HUES48 (cell line): ENCODE data around the gene BCAS2.

ENCODE experiments used
- H3K27ac ChIP-seq: one replicate; pipeline ENCODE4 v1.7.0; 2013; ENCODE audit warnings: low read depth, low read length, inconsistent platforms
- H3K27me3 ChIP-seq: 2 replicates; pipeline ENCODE4 v1.6.1; 2013; ENCODE audit warnings: mild to moderate bottlenecking, low read length; ENCODE audit not compliant: control insufficient read depth, insufficient read depth
- H3K36me3 ChIP-seq: 2 replicates; pipeline ENCODE4 v1.6.1; 2013; ENCODE audit warnings: low read length; ENCODE audit not compliant: control insufficient read depth, insufficient read depth
- H3K4me1 ChIP-seq: 2 replicates; pipeline ENCODE4 v1.6.1; 2013; ENCODE audit warnings: mild to moderate bottlenecking, low read length; ENCODE audit not compliant: control insufficient read depth, insufficient read depth
- H3K4me3 ChIP-seq: 2 replicates; pipeline ENCODE4 v1.5.1; 2013; ENCODE audit warnings: mild to moderate bottlenecking, low read depth, low read length
- H3K9ac ChIP-seq: 2 replicates; pipeline ENCODE4 v1.6.1; 2013; ENCODE audit warnings: mild to moderate bottlenecking, low read depth, low read length, moderate library complexity
- H3K9me3 ChIP-seq: 2 replicates; pipeline ENCODE4 v1.6.1; 2013; ENCODE audit warnings: low read length; ENCODE audit not compliant: control insufficient read depth, insufficient read depth

BCAS2 gene

DNA sequence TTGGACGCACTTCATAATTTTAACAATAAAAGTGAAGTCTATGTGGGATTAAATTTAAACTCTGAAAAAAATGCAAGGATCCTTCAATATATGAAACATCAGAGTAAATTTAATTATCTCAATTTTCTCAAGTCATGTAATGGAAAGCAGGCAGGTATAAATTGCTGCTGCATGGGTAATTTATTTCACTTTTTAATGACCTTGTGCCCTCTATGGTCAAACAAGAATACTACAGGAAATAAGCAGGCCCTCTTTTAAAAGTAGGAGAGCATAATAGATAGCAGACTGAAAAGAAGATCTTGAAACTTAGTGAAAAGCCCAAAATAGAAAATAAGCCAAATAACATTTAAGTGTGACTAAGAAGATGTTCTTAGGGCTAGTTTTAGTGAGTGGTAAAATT is 22.9 kb downstream of the BCAS2 start:
- Histone ChIP-seq H3K9me3 (no peaks in the 10 kb centered on the region), H3K9ac (no peak overlapping the region), H3K27me3 (no peaks in the 10 kb centered on the region), H3K36me3 (no peaks in the 10 kb centered on the region), H3K4me1 (no peaks in the 10 kb centered on the region), H3K27ac (no peak overlapping the region), H3K4me3 (no peak overlapping the region)

DNA sequence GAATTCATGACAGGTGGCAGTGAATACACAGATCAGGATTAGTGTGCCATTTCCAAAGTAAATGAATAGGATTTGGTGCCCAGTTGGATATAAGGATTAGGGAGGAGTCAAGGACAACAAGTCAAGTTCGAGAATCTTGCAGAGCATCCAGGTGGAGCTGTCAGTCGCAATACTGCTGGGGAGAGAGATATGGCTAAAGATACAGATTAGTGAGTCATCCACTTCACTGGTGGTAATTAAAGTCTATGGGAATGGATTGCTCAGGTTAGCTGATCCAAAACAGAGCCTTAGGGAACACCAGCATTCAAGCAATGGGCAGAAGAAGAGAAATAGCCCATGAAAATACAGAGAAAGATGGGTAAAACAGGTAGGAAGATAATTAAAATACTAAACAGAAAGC is 26.8 kb downstream of the BCAS2 start:
- H3K27ac ChIP-seq = no peak overlapping the region
- H3K36me3 ChIP-seq = no peaks in the 10 kb centered on the region
- no peaks in the 10 kb centered on the region for H3K4me1 ChIP-seq
- no peaks in the 10 kb centered on the region for H3K27me3 ChIP-seq
- no peaks in the 10 kb centered on the region for H3K9me3 ChIP-seq
- H3K9ac ChIP-seq = no peak overlapping the region
- H3K4me3 ChIP-seq = no peak overlapping the region

DNA sequence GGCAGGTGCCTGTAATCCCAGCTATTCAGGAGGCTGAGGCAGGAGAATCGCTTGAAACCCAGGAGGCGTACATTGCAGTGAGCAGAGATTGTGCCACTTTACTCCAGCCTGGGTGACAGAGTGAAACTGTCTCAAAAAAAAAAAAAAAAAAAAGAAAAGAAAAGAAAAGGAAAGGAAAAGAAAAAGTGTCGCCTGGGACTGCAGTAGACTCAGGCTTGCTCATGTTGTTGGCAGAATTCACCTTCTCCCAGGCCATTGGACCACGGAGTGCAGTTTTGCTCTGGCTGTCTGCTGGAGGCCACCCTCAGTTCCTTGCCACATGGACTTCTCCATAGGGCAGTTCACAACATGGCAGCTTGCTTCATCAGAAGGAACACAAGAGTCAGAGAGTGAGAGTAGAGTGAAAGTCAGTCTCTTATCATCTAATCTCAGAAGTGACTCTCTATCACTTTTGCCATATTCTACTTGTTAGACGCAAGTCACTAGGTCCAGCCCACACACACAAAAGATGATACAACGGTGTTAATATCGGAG is 29.2 kb downstream of the BCAS2 start:
- H3K4me3 ChIP-seq = no peak overlapping the region
- H3K9ac ChIP-seq = no peak overlapping the region
- H3K36me3 ChIP-seq = no peaks in the 10 kb centered on the region
- no peaks in the 10 kb centered on the region for H3K4me1 ChIP-seq
- H3K27ac ChIP-seq = no peak overlapping the region
- H3K9me3 ChIP-seq = no peaks in the 10 kb centered on the region
- H3K27me3 ChIP-seq = no peaks in the 10 kb centered on the region

DNA sequence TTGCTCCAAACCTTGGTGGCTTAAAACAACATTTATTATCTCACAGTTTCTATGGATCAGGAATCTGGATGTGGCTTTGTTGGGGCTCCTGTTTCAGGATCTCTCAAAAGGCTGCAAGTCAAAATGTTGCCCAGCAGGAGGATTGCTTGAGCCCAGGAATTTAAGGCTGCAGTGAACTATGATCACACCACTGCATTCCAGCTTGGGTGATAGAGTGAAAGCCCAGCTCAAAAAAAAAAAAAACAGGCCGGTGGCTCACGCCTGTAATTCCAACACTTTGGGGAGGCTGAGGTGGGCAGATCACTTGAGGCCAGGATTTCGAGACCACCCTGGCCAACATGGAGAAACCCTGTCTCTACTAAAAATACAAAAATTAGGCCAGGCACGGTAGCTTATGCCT is 30.0 kb downstream of the BCAS2 start:
- H3K36me3 ChIP-seq = no peaks in the 10 kb centered on the region

DNA sequence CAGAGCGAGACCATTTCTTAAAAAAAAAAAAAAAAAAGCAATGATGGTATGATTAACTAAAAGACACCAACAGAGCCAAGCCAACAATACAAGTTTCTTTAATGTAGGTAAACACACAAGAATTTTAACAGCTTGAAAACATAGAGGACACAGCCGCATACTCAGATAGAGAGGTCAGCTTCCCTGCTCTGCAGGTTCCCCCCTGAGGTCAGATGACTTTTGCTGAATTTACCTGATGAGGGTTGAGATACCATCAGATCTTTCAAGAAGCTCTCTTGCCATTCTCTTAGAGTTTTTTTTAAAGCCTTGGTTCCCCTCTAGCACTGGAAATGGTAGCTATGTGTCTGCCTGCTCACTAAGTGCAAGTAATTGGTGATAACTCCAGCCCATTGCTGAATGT is 31.1 kb downstream of the BCAS2 start:
- H3K27ac ChIP-seq = no peak overlapping the region
- no peaks in the 10 kb centered on the region for H3K4me1 ChIP-seq
- H3K4me3 ChIP-seq = no peak overlapping the region
- no peaks in the 10 kb centered on the region for H3K9me3 ChIP-seq
- no peaks in the 10 kb centered on the region for H3K36me3 ChIP-seq
- H3K9ac ChIP-seq = no peak overlapping the region
- H3K27me3 ChIP-seq = no peaks in the 10 kb centered on the region

More for the DNA sequence above, 30.0 kb downstream of the BCAS2 start:
- Histone ChIP-seq H3K9me3 (no peaks in the 10 kb centered on the region), H3K27me3 (no peaks in the 10 kb centered on the region), H3K27ac (no peak overlapping the region), H3K4me3 (no peak overlapping the region), H3K4me1 (no peaks in the 10 kb centered on the region), H3K9ac (no peak overlapping the region)

DNA sequence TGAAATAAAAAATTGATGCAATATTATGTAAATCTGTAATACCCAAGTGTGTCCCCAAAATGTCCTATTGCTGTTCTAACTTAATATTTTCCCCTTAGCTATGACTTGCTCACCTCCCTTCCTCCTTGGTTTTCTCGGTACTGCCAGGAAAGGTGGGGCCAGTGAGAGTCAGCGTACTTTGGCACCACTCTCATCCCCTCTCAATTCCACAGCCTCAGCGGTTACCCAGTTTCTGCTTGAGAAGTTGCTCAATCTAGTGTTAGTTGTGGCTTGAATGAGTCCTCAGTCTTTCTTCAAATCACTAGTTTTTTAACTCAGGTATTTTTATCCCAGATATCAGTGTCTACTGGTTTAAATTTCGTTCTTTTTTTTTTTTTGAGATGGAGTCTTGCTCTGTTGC is 32.3 kb downstream of the BCAS2 start:
- H3K9ac ChIP-seq = no peak overlapping the region
- H3K4me3 ChIP-seq = no peak overlapping the region
- no peak overlapping the region for H3K27ac ChIP-seq
- no peaks in the 10 kb centered on the region for H3K9me3 ChIP-seq
- no peaks in the 10 kb centered on the region for H3K27me3 ChIP-seq
- H3K36me3 ChIP-seq = no peaks in the 10 kb centered on the region
- H3K4me1 ChIP-seq = no peaks in the 10 kb centered on the region

DNA sequence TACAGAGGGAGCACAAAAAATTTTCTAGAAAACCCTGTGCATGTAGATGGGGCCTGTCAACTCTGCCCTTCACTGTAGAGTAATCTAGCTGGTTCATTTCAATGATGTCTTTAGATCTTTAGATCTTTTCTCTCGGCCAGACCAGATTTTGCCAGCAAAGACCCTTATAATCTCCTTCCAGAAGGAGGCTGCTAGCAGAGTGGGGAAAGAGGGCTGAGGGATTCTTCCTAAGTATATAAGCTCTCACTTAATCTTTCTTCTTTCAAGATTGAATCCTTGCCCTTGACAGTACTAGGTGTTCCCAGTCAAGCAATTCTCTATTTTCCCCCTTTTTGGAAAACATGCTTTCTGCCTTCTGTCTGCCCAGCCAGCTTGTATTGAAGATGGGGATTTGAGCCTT is 34.3 kb downstream of the BCAS2 start:
- Histone ChIP-seq H3K9ac (no peak overlapping the region), H3K4me1 (no peaks in the 10 kb centered on the region), H3K27me3 (no peaks in the 10 kb centered on the region), H3K9me3 (no peaks in the 10 kb centered on the region), H3K4me3 (no peak overlapping the region), H3K27ac (no peak overlapping the region), H3K36me3 (no peaks in the 10 kb centered on the region)

DNA sequence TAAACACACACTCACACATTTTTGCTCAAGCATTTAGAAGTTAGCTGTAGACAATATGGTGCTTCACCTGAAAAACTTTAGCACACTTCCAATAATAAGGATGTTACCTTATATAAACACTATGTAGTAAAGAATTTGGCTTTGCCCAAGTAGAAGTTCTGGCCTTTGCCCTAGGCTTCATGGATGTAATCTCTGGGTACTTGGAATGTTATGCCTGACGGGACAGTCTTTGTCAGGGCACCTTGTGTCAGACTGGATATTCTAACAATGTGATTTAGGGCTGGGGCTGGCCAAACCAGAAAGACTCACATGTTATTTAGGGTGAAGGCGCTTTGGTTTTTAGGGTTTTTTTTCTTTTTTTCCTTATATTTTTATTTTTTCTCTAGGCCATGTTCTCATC is 35.6 kb downstream of the BCAS2 start:
- no peaks in the 10 kb centered on the region for H3K9me3 ChIP-seq
- H3K27ac ChIP-seq = no peak overlapping the region
- no peak overlapping the region for H3K4me3 ChIP-seq
- H3K4me1 ChIP-seq = no peaks in the 10 kb centered on the region
- no peaks in the 10 kb centered on the region for H3K36me3 ChIP-seq
- no peaks in the 10 kb centered on the region for H3K27me3 ChIP-seq
- H3K9ac ChIP-seq = no peak overlapping the region

DNA sequence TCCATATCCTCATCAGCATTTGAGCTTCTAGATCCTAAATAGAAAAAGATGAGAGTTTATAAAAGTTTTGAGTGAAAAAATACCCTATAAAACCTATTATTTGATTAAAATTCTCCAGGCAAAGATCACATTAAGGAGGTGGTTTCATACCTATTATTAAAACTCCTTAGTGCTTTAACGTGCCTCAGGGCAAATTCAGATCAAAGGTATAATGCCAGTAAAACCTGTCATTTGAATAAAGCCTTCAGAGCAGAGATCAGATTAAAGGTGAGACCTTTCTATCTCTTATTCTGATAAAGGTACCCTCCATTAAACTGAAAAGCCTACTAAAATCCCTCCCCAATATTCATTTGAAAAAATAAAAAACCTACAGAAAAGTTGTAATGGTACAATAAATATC is 36.1 kb downstream of the BCAS2 start:
- Histone ChIP-seq H3K9me3 (no peaks in the 10 kb centered on the region), H3K36me3 (no peaks in the 10 kb centered on the region), H3K4me1 (no peaks in the 10 kb centered on the region), H3K9ac (no peak overlapping the region), H3K4me3 (no peak overlapping the region), H3K27ac (no peak overlapping the region), H3K27me3 (no peaks in the 10 kb centered on the region)

DNA sequence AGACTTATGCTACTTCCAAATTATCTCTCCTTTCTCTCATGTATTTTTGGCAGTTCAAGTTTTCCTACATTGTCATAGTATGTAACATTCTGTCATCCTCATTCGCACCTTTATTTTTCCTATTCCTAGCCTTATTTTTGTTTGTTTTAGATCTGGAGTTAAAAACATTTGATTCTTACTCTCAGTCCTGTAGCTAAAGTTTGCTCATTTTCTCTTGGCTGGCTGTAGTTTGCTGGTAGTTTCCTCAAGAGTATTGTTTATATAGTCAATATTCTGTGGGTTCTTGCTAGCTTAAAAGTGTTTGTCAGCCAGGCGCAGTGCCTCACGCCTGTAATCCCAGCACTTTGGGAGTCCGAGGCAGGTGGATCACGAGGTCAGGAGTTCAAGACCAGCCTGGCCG is 40.6 kb downstream of the BCAS2 start:
- Histone ChIP-seq H3K27me3 (no peaks in the 10 kb centered on the region), H3K4me3 (no peak overlapping the region), H3K4me1 (no peaks in the 10 kb centered on the region), H3K36me3 (no peaks in the 10 kb centered on the region), H3K9me3 (no peaks in the 10 kb centered on the region), H3K9ac (no peak overlapping the region), H3K27ac (no peak overlapping the region)

DNA sequence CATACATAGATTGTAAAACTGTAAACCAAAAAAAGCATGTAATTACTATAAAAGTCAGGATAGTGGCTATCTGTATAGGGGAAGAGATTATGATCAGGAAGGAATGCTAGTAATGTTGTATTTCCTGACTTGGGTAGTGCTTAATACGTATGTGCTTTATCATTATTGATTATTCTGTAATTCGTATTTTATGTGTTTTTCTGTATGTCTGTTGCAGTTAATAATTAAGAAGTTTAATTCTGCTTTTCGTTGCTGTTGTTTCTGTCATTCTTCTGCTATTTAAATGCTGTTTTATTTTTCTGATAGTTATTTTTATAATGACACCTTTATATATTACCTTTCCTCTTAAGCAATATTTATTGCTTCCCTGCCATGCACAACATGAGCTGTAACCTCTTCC is 41.1 kb downstream of the BCAS2 start:
- Histone ChIP-seq H3K9me3 (no peaks in the 10 kb centered on the region), H3K36me3 (no peaks in the 10 kb centered on the region), H3K4me3 (no peak overlapping the region), H3K4me1 (no peaks in the 10 kb centered on the region), H3K9ac (no peak overlapping the region), H3K27ac (no peak overlapping the region), H3K27me3 (no peaks in the 10 kb centered on the region)

DNA sequence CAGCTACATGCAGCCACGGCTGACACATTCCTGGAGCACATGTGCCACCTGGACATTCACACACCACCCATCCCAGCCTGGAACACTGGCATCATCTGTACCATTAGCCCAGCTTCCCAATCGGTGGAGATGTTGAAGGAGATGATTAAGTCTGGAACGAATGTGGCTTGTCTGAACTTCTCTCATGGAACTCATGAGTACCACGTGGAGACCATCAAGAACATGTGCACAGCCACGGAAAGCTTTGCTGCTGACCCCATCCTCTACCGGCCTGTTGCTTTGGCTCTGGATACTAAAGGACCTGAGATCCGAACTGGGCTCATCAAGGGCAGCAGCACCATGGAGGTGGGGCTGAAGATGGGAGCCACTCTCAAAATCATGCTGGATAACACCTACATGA is 45.4 kb downstream of the BCAS2 start:
- H3K9ac ChIP-seq = no peak overlapping the region
- H3K36me3 ChIP-seq = no peaks in the 10 kb centered on the region
- no peak overlapping the region for H3K4me3 ChIP-seq
- H3K9me3 ChIP-seq = no peaks in the 10 kb centered on the region
- H3K27me3 ChIP-seq = no peaks in the 10 kb centered on the region
- no peaks in the 10 kb centered on the region for H3K4me1 ChIP-seq
- H3K27ac ChIP-seq = no peak overlapping the region
